T-helper 2 cell treated with Interferon-gamma antibody and Interleukin-4, amounts not matched to agents 100 ng/mL and 5 ng/mL, for 36 hours (primary cell): ENCODE measurements around the gene C1QB. TPM values are rescaled to one million over a fixed set of nuclear protein-coding genes. Genes with fewer than 3 reads are reported as not detected.

Source experiments
- intact Hi-C: fragments of 100-400 bp; cut with micrococcal nuclease; formaldehyde crosslinking; loops from one replicate; pipeline ENCODE4 v1.15.1; 2023
- total RNA-seq: library from RNA; stranded (reverse); gene quantifications from 2 replicates; pipeline ENCODE4 v1.2.3, GENCODE V29; 2022

Gene C1QB
- total RNA-seq, 1 donor from 2014 or later, result not detected

DNA sequence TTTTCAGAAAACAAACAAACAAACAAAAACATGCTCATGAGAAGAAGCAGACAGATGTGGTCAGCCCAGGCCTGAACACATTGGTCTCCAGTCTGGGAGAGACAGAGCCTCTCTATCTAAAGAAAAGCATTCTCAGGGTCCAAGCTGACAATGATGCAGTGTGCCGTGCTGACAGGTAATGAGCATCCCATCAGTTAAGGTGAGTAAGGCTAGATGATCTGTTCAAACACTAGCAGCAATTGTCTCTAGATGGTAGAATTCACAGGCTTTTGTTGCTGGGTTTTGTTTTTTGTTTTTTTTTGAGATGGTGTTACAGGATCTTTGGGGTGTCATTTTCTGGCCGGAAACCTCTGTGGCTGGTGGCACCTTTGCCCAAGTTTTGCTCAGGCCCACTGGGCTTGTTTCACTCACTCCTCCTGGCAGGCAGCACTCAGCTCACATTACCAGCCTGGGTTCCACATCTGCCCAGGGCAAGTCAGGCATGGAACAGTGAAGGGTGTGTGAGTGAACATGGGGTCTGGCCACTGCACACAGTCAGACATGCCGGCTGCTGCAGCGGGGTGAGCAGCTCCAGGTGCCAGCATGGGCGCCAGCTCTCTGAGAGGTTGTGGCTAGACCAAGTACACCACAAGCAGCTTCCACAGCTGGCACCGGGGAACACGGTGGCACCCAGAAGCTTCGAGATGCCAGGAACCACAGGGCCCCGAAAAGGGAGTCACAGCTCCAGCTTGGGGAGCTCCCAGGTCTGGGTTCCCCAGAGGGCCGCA, 19.2 kb upstream of the C1QB start:
- intact Hi-C loops, result no loop called here

DNA sequence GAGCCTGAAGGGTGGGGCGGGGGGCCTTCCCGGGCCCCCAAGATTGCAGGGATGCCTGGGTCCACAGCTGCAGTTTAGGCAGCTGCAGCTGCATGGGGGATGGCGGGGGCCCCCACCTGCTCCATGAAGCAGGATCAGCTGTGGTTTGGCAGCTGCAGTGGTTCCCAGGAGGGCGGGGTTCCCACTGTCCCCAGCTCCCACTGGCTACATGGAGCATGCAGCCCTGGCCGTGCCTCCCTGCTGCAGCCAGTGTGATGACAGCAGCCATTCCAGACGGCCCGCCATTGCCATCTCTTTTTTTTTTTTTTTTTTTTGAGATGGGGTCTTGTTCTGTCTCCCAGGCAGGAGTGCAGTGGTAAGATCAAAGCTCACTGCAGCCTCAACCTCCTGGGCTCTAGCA, 17.6 kb upstream of the C1QB start:
- intact Hi-C loops, result no loop called here

DNA sequence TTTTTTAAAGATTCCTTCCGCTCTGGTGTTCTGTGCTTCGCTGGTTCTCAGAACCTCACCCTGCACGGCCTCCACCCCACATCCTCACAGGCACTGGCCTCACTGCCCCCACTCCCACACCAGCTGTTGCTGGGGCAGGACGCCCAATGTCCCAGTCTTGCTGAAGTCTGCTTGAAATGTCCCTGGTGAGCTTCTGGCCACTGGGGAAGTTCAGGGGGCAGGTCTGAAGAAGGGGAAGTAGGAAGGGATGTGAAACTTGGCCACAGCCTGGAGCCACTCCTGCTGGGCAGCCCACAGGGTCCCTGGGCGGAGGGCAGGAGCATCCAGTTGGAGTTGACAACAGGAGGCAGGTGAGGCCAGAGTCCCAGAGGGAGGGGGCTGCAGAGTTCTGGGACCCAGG, 16.7 kb upstream of the C1QB start, which contains the start of gene C1QA:
Gene C1QA (plus strand): TSS at position 276 of the 400 bp plus-strand sequence. CDS start 989 bp downstream, outside the sequence.
- intact Hi-C loops, result no loop called here

DNA sequence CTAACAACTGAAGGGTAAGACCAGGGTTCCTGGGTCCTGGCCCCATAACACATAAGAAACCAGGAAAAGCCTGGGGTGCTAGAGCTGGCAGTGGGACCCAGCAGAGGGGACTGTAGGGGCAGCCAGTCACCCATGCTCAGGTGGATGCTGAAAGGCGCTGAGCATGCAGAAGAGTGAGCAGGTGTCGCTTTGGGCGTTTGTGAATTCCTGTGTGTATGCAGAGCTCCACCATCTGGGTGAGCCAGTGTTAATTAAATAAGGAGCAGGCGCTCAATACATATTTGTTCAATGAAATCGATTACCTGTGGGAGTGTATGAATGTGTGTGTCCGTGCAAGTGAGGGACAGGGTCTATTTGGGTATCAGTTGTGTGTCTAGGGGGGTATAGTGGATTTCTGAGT, 16.1 kb upstream of the C1QB start:
- intact Hi-C loops, result no loop called here

DNA sequence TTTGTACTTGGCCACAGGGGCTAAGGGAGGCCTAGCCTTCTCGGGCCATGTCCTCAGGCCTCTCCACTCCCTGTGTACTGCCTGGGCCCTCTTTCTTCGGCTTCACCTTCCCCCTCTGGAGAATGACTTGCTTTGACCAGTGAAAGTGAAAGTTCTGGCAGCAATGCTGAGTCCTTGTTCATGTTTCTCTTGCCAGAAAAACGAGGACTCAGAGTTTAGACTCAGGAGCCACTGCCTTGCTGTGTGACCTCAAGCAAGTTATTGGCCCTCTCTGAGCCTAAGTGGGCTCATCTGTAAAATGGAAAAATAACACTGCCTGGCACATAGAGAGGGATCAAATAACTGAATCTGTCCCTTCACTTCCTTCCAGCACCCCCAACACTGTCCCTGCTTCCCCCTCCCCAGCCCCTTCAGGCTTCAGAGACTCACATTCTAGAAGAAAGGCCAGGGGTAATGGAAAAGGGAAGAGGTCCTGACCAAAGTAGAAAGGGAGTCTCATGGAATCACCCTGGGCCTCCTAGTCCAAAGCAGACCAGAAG, 15.1 kb upstream of the C1QB start:
- intact Hi-C loops, result no loop called here

DNA sequence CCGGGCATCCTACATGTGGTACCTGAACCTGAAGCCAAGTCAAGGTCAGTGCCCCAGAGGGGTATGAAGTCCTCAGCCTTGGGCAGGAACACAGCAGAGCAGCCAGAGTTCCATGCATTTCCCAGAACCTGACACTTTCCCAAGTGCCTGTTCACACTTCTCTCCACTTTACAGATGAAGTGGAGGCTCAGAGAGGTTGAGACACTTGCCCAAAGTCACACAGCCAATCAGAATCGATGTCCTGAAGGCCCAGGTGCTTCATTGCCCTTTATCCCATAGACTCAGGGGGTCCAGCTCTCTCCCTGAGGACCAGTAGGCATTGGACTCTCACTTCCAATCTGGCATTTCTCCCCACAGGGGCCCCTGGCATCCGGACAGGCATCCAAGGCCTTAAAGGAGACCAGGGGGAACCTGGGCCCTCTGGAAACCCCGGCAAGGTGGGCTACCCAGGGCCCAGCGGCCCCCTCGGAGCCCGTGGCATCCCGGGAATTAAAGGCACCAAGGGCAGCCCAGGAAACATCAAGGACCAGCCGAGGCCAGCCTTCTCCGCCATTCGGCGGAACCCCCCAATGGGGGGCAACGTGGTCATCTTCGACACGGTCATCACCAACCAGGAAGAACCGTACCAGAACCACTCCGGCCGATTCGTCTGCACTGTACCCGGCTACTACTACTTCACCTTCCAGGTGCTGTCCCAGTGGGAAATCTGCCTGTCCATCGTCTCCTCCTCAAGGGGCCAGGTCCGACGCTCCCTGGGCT, 14.4 kb upstream of the C1QB start:
- intact Hi-C loops, result no loop called here

DNA sequence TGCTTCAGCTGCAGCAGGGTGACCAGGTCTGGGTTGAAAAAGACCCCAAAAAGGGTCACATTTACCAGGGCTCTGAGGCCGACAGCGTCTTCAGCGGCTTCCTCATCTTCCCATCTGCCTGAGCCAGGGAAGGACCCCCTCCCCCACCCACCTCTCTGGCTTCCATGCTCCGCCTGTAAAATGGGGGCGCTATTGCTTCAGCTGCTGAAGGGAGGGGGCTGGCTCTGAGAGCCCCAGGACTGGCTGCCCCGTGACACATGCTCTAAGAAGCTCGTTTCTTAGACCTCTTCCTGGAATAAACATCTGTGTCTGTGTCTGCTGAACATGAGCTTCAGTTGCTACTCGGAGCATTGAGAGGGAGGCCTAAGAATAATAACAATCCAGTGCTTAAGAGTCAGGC, 13.8 kb upstream of the C1QB start:
- intact Hi-C loops, result no loop called here

DNA sequence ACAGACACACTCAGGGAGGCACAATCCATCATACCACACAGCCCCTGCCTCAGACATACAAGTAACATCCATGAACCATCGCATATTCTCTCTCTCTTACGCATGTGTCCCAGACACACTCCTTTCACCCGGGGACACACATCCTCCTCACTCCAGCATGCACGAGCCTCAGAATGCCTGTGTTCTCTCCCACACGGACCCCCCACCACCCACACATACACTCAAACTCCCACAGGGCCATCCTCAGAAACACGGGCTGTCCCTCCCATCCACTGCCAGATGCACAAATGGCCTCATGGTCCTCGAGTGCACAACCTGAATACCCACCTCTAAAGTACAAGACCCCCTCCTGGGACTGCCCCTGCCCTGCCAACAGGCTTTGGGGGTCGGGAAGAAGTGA, 11.8 kb upstream of the C1QB start:
- intact Hi-C loops, result no loop called here

DNA sequence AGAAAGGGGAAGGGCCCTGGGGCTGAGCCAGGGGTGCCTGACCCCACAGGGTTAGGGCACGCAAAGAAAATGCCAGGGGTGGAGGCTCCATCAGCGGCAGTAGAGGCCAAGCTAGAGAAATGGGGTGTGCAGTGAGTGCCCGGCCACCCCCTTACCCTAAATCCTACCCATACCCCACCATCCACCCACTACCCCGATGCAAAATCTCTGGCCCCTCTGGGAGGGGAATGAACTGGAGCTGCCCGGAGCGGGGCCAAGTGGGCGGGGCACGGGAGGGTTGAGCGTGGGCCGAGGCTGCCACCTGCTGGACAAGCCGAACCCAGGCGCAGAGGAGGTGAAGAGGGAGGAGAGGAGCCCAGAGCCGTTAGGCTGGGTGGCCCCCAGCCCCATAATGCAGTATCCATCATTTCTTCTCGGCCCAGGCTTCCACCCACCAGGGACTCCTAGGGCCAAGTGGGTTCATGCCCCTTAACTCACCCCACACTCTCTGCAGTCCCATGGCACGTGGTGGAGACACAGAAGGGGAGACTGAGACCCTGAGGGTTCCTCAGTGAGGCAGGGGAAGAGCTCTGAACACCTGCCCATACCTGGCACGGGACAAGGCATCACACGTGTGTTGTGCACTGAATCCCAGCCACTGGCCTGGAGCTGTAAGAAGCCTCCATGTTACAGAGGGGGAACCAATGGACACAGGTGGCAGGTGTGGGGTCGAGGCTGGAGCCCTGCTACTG, 11.0 kb upstream of the C1QB start:
- intact Hi-C loops, result loop anchor here (1.0 to 2.0 kb wide), 2 partner anchors 222 to 509 kb away; no protein-coding TSS in a partner anchor

DNA sequence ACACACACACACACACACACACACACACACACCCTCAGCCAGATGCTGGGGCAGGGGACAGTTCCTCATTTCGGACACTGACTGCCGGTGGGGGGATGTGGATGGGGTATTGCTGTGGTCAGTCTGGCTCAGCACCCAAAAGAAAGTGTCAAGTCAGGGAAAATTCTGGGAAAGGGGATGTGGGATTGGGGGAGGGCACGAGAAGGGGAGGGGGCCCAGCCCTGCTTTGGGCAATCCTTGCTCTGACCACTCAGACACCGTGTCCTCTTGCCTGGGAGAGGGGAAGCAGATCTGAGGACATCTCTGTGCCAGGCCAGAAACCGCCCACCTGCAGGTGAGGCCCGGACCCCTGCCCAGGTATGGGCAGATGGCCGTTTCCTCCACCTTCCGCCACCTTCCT, 9.7 kb upstream of the C1QB start, which contains the start of gene C1QC:
Gene C1QC (plus strand): TSS at position 253 of the 400 bp plus-strand sequence. CDS start 391 bp downstream, outside the sequence.
- intact Hi-C loops, result loop anchor here (2.0 kb wide), 1 partner anchor 511 kb away; no protein-coding TSS in a partner anchor

DNA sequence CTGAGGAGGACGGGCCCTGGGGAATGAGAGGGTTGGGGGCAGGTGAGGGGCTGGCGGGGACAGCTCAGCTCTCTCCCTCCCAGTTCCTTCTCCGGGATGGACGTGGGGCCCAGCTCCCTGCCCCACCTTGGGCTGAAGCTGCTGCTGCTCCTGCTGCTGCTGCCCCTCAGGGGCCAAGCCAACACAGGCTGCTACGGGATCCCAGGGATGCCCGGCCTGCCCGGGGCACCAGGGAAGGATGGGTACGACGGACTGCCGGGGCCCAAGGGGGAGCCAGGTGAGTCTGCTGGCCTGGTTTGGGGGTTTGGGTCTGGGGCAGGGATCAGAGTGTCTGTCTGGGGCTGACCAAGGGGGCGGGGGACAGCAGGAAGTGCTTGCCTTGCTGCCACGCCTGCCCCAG, 9.1 kb upstream of the C1QB start:
- intact Hi-C loops, result loop anchor here (2.0 kb wide), 1 partner anchor 511 kb away; no protein-coding TSS in a partner anchor

DNA sequence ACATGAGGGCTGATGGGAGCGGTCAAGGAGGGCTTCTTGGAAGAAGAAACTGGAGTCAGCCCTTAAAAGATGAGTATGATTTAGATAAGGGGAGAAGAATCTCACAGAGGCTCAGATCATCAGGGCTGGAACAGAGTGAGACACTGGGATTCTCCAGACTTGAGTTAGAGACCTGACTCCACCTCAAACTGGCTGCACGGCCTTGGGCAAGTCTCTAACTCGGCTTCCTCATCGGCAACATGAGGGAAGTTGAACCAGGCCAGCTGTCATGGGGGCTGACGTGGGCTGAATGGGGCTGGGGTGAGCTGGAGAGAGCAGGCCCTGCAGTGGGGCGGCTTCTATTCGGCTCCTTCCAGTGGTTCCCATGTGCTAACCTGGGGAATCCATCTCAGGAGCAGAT, 7.1 kb upstream of the C1QB start:
- intact Hi-C loops, result no loop called here

DNA sequence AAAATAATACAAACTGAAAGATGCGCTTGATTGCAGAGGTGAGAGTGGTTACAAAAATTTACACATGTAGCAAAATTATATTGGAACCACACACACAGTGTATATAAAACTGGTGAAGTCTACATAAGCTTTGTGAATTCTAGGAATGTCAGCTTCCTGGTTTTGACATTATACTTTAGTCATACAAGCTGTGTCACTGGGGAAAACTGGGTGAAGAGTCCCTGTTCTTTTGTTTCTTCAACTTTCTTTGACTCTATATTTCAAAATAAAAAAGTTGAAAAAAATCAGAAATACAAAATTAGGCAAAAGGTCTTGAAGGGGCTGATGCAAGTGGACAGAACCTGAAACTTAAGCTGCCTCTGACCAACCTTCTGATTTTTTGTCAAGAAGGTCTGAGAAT, 6.7 kb upstream of the C1QB start:
- intact Hi-C loops, result no loop called here

DNA sequence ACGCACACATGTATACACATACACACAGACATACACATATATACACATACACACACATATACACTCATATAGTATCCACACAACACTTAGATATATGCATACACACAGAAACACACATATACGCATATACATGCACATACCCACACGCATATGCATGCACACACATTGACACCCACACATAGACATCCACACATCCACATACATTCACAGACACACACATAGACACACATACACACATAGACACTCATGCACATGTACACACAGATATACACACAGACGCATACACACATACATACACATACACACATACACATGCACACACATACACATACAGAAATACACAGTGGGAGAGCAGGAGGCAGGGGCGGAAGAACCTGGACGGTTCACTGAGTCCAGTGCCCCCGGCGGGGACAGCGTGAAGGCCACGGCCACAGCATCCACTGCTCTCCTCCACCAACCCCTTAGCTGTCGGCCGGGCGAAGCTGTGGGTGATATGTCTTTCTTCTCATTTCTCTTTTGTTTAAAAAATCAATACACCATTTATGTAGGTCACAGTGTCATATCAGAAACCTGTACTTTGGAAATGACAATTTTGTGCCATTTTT, 2.8 kb upstream of the C1QB start:
- intact Hi-C loops, result no loop called here

DNA sequence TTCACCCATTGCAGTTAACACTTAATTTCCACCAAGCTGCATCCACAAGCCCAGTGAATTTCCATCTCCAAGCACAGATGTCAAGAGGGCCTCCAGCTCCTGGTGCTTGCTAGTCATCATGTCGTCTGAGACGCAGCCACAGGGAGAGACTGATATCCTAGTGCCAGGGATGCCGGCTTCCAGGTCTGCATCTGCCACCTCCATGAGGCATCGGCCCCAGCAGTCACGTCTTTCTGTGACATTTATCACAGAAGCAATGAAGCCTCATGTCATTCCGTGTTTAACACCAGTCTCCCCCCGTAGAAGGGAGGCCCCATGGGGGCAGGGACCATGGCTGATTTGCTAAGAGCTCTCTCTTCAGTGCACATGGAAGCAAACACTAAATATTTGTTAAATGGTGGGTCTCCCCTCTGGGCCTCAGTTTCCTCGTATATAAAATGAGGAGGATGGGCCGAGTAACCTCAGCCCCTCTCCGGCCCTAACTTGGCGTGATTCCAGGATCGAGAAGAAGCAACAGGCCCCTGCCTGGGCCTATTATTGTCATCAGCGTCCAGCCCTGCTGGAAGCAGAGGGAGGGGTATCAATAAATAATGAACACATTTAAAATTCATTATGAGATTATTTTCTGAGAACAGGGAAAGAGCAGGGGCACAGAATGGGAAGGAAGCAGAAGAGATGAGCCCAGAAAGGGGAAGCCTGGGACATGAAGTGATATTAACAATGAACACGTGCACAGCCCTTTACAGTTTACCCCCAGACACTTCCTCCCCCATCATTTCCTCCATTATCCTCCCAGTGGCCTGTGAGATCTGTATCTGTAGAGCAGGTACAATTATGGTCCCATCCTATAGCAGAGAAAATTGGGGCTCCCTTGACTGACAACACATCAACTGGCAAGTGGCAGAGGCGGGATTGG, 837 bp upstream of the C1QB start:
- intact Hi-C loops, result no loop called here

DNA sequence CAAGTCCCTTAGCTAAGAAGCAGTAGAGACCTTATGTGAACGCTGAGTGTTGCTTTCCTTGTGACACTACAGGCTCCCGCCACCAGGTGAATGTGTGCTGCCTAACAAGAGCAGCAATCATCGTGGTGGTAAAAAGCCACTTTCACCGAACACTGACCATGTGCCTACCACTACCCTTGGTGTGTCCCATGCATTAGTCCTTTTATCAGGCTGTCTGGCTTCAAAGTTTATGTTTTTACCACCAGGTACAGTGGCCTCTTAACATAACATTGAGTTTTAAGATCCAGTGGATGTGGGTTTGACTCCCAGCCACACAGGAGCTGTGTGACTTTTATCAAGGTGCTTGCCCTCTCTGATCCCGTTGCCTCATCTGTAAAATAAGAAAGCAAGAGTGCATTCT, 1.7 kb downstream of the C1QB start:
- intact Hi-C loops, result no loop called here

DNA sequence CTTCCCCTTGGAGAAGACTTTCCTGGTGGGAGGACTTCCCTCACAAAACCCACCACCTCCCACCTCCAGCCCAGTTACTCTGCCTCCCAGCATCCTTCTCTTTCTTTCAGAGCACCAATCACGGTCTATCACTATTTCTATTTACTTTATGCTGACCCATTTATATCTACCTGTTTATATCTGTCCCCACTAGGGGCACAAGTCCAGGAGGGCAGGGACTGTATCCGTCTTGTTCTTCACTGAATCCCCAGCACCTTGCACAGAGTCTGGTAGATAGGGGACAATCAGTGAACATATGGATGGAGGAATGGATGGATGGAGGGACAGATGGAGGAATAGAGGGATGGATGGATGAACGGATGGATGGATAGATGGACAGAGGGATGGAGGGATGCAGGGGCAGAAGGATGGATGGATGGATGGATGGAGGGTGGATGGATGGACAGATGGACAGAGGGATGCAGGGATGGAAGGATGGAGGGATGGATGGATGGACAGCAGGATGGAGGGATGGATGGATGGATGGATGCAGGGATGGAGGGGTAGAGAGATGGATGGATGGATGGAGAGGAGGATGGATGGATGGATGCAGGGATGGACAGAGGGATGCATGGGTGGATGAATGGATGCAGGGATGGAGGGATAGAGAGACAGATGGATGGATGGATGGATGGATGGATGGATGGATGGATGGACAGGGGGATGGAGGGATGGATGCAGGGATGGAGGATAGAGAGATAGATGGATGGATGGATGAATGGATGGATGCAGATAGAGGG, 5.5 kb downstream of the C1QB start:
- intact Hi-C loops, result no loop called here

DNA sequence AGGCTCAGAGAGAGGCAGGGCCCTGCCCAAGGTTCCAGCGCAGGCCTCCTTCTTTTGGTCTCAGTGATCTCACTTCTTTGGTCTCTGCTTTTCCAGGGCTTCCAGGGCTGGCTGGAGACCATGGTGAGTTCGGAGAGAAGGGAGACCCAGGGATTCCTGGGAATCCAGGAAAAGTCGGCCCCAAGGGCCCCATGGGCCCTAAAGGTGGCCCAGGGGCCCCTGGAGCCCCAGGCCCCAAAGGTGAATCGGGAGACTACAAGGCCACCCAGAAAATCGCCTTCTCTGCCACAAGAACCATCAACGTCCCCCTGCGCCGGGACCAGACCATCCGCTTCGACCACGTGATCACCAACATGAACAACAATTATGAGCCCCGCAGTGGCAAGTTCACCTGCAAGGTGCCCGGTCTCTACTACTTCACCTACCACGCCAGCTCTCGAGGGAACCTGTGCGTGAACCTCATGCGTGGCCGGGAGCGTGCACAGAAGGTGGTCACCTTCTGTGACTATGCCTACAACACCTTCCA, 7.7 kb downstream of the C1QB start:
- intact Hi-C loops, result no loop called here

DNA sequence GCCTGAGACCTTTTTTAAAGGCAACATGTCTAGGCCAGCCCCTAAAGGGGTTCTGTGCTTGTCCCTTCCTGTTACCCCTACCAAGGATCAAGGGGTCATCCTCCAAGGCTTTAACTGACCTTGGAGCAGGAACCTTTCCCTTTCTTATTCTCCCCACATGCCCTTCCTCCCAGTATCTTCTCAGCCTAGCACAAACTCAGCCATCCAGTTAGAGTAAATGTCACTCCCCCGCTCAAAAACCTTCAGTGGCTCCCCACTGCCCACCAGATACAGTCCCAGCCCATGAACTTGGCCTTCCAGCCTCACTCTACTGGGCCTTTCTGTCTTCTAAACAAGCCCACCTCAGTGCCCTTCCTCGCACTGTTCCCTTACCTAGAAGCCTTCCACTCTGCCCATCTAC, 8.8 kb downstream of the C1QB start:
- intact Hi-C loops, result no loop called here
